Measurements from ENCODE around the gene KCNA3. TPM values are rescaled to one million over a fixed set of nuclear protein-coding genes. Genes with fewer than 3 reads are reported as not detected.

KCNA3 gene
- total and polyA plus RNA-seq, 4 experiments from 2014 or later = 88.7 to 124 (median 110) TPM

DNA sequence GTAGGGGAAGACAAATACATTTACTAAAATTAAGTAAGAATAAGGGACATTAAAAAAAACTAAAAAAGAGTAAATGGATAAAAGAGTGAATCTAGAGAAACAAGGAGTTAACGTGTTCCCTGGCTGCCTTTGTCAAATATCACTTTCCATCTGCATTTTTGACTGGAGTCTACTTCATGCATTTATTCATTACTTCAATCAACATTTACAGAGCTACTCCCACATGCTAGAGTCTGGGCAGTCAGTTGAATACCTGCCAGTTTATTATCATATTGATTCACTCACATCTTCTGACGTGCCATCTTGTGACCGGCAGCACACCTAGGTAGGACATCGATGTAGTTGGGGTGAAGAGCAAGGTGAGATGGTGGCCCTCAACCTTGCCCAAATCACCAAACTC is 35.6 kb upstream of the KCNA3 start:
- Mint-ChIP-seq H3K4me1 (peaks cover 9 to 22% (median 13%) of the 10 kb centered on the region in 4 donors), H3K9me3 (no peaks in the 10 kb centered on the region), H3K27ac (no peak overlapping the region), H3K27me3 (peaks cover 2% of the 10 kb centered on the region in 2 donors), H3K4me3 (no peak overlapping the region), H3K36me3 (no peaks in the 10 kb centered on the region)
- no peaks in the 10 kb centered on the region for H3K27me3 ChIP-seq (ENCODE audit: insufficient read depth, low read length)
- intact Hi-C loops (cut with micrococcal nuclease) = no loop called here
- H3K9me3 ChIP-seq (ENCODE audit: control insufficient read depth in 1 of 2, low read length in 2 of 2) = no peaks in the 10 kb centered on the region
- peaks cover 10% of the 10 kb centered on the region for H3K4me1 ChIP-seq (ENCODE audit: insufficient read depth, low read length)
- ChIA-PET CTCF (ENCODE audit: partially characterized antibody) (interaction anchor here (1.0 kb wide), 1 partner anchor 71 kb away, joined by 3 read pairs; no protein-coding TSS in a partner anchor), POLR2A (ENCODE audit: partially characterized antibody) (interaction anchor here (0.6 to 1.1 kb wide), 2 partner anchors 33 to 1089 kb away, joined by 3 read pairs; no protein-coding TSS in a partner anchor)
- no peak overlapping the region for H3K27ac ChIP-seq (ENCODE audit: low read depth, low read length)
- H3K36me3 ChIP-seq (ENCODE audit: insufficient read depth, low read length) = no peaks in the 10 kb centered on the region
- DNase-seq = no peak
- no peak overlapping the region for H3K4me3 ChIP-seq (ENCODE audit: low read length in 2 of 2)

GRCh38 chr1:110708974-110709440 is 34.3 kb upstream of the KCNA3 start:
- H3K9me3 ChIP-seq (ENCODE audit: control insufficient read depth in 1 of 2, low read length in 2 of 2) = no peaks in the 10 kb centered on the region
- H3K4me3 ChIP-seq (ENCODE audit: low read length in 2 of 2) = no peak overlapping the region
- Mint-ChIP-seq H3K4me3 (no peak overlapping the region), H3K4me1 (peaks cover 9 to 22% (median 13%) of the 10 kb centered on the region in 4 donors), H3K27me3 (peaks cover 2 to 4% of the 10 kb centered on the region in 2 donors), H3K36me3 (no peaks in the 10 kb centered on the region), H3K9me3 (no peaks in the 10 kb centered on the region), H3K27ac (no peak overlapping the region)
- intact Hi-C loops (cut with micrococcal nuclease) = no loop called here
- no peak for DNase-seq
- ChIA-PET CTCF (ENCODE audit: partially characterized antibody) (no interaction called here), POLR2A (ENCODE audit: partially characterized antibody) (interaction anchor here (1.3 kb wide), 1 partner anchor 35 kb away, joined by 3 read pairs; no protein-coding TSS in a partner anchor)
- no peak overlapping the region for H3K27ac ChIP-seq (ENCODE audit: low read depth, low read length)
- no peaks in the 10 kb centered on the region for H3K27me3 ChIP-seq (ENCODE audit: insufficient read depth, low read length)
- no peaks in the 10 kb centered on the region for H3K36me3 ChIP-seq (ENCODE audit: insufficient read depth, low read length)
- H3K4me1 ChIP-seq (ENCODE audit: insufficient read depth, low read length) = peaks cover 10% of the 10 kb centered on the region

- no peak overlapping the region for H3K27ac Mint-ChIP-seq
These were observed 32.5 kb upstream of the KCNA3 start for GRCh38 chr1:110707232-110707631.

GRCh38 chr1:110706621-110707020 is 31.9 kb upstream of the KCNA3 start:
- peaks cover 5% of the 10 kb centered on the region for H3K4me1 ChIP-seq (ENCODE audit: insufficient read depth, low read length)
- Mint-ChIP-seq H3K27me3 (peaks cover 2 to 4% of the 10 kb centered on the region in 2 donors), H3K27ac (no peak overlapping the region), H3K4me1 (peaks cover 4 to 6% (median 6%) of the 10 kb centered on the region in 4 donors), H3K4me3 (no peak overlapping the region), H3K9me3 (no peaks in the 10 kb centered on the region), H3K36me3 (no peaks in the 10 kb centered on the region)
- H3K27me3 ChIP-seq (ENCODE audit: insufficient read depth, low read length) = no peaks in the 10 kb centered on the region
- intact Hi-C loops (cut with micrococcal nuclease) = no loop called here
- no peaks in the 10 kb centered on the region for H3K36me3 ChIP-seq (ENCODE audit: insufficient read depth, low read length)
- no peaks in the 10 kb centered on the region for H3K9me3 ChIP-seq (ENCODE audit: control insufficient read depth in 1 of 2, low read length in 2 of 2)
- POLR2A ChIA-PET (ENCODE audit: partially characterized antibody) = no interaction called here
- DNase-seq = no peak
- no peak overlapping the region for H3K4me3 ChIP-seq (ENCODE audit: low read length in 2 of 2)
- CTCF ChIA-PET (ENCODE audit: partially characterized antibody) = interaction anchor here (0.9 to 1.6 kb wide), 4 partner anchors 20 to 59 kb away, joined by 3 to 6 read pairs (median 4); no protein-coding TSS in a partner anchor
- H3K27ac ChIP-seq (ENCODE audit: low read depth, low read length) = no peak overlapping the region

More at GRCh38 chr1:110707232-110707631, 32.5 kb upstream of the KCNA3 start:
- H3K4me1 Mint-ChIP-seq = peaks cover 9 to 12% (median 10%) of the 10 kb centered on the region in 4 donors
- H3K27ac ChIP-seq (ENCODE audit: low read depth, low read length) = no peak overlapping the region
- CTCF ChIA-PET (ENCODE audit: partially characterized antibody) = interaction anchor here (0.9 to 1.6 kb wide), 4 partner anchors 19 to 59 kb away, joined by 3 to 6 read pairs (median 4); no protein-coding TSS in a partner anchor
- intact Hi-C loops (cut with micrococcal nuclease) = no loop called here
- no peaks in the 10 kb centered on the region for H3K9me3 Mint-ChIP-seq
- no peak overlapping the region for H3K4me3 ChIP-seq (ENCODE audit: low read length in 2 of 2)
- no peaks in the 10 kb centered on the region for H3K27me3 ChIP-seq (ENCODE audit: insufficient read depth, low read length)
- no peaks in the 10 kb centered on the region for H3K36me3 ChIP-seq (ENCODE audit: insufficient read depth, low read length)
- no peaks in the 10 kb centered on the region for H3K36me3 Mint-ChIP-seq
- H3K27me3 Mint-ChIP-seq = peaks cover 2 to 4% of the 10 kb centered on the region in 2 donors
- no peak overlapping the region for H3K4me3 Mint-ChIP-seq
- POLR2A ChIA-PET (ENCODE audit: partially characterized antibody) = no interaction called here
- no peaks in the 10 kb centered on the region for H3K9me3 ChIP-seq (ENCODE audit: control insufficient read depth in 1 of 2, low read length in 2 of 2)
- peaks cover 9% of the 10 kb centered on the region for H3K4me1 ChIP-seq (ENCODE audit: insufficient read depth, low read length)
- no peak for DNase-seq

DNA sequence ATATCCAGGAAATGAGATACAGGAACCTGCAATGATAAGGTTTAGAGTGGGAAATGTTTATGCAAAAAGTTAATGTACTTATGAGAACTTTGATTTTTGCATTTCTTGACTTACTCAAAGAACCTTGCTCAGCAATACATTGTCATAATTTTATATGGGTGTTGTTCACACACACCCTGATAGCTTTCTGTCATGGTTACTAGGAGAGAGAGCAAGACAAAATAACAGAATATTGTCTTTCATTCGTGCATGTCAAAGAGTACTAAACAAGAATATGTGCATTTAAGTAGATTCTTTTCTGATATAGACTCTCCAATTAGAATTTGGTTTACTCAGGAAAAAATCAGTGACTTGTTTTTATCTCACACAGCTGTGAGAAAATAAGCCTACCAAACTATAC is 27.5 kb upstream of the KCNA3 start:
- Mint-ChIP-seq H3K4me1 (no peaks in the 10 kb centered on the region), H3K36me3 (no peaks in the 10 kb centered on the region), H3K4me3 (no peak overlapping the region), H3K9me3 (no peaks in the 10 kb centered on the region), H3K27me3 (peaks cover 2 to 4% of the 10 kb centered on the region in 2 donors), H3K27ac (no peak overlapping the region)
- ChIA-PET POLR2A (ENCODE audit: partially characterized antibody) (no interaction called here), CTCF (ENCODE audit: partially characterized antibody) (no interaction called here)
- H3K27ac ChIP-seq (ENCODE audit: low read depth, low read length) = no peak overlapping the region
- intact Hi-C loops (cut with micrococcal nuclease) = no loop called here
- DNase-seq = no peak
- H3K9me3 ChIP-seq (ENCODE audit: control insufficient read depth in 1 of 2, low read length in 2 of 2) = no peaks in the 10 kb centered on the region
- H3K4me1 ChIP-seq (ENCODE audit: insufficient read depth, low read length) = no peaks in the 10 kb centered on the region
- no peaks in the 10 kb centered on the region for H3K36me3 ChIP-seq (ENCODE audit: insufficient read depth, low read length)
- H3K27me3 ChIP-seq (ENCODE audit: insufficient read depth, low read length) = no peaks in the 10 kb centered on the region
- no peak overlapping the region for H3K4me3 ChIP-seq (ENCODE audit: low read length in 2 of 2)

GRCh38 chr1:110700767-110701166 is 26.0 kb upstream of the KCNA3 start:
- H3K36me3 ChIP-seq (ENCODE audit: insufficient read depth, low read length) = no peaks in the 10 kb centered on the region
- CTCF ChIA-PET (ENCODE audit: partially characterized antibody) = no interaction called here

GRCh38 chr1:110697606-110698005 is 22.9 kb upstream of the KCNA3 start:
- Mint-ChIP-seq H3K27me3 (peaks cover 0 to 4% of the 10 kb centered on the region in 2 donors), H3K4me3 (no peak overlapping the region), H3K36me3 (no peaks in the 10 kb centered on the region), H3K27ac (no peak overlapping the region), H3K4me1 (peaks cover 0 to 2% (median 0%) of the 10 kb centered on the region in 4 donors), H3K9me3 (peaks cover 0 to 2% (median 0%) of the 10 kb centered on the region in 8 donors)
- ChIA-PET CTCF (ENCODE audit: partially characterized antibody) (interaction anchor here (0.7 kb wide), 1 partner anchor 13 kb away, joined by 3 read pairs; no protein-coding TSS in a partner anchor), POLR2A (ENCODE audit: partially characterized antibody) (no interaction called here)
- Histone ChIP-seq H3K36me3 (ENCODE audit: insufficient read depth, low read length) (no peaks in the 10 kb centered on the region), H3K9me3 (ENCODE audit: control insufficient read depth in 1 of 2, low read length in 2 of 2) (no peaks in the 10 kb centered on the region), H3K27me3 (ENCODE audit: insufficient read depth, low read length) (no peaks in the 10 kb centered on the region), H3K4me1 (ENCODE audit: insufficient read depth, low read length) (no peaks in the 10 kb centered on the region), H3K27ac (ENCODE audit: low read depth, low read length) (no peak overlapping the region), H3K4me3 (ENCODE audit: low read length in 2 of 2) (no peak overlapping the region)
- intact Hi-C loops (cut with micrococcal nuclease) = no loop called here
- DNase-seq = no peak

More at GRCh38 chr1:110700767-110701166, 26.0 kb upstream of the KCNA3 start:
- H3K4me3 ChIP-seq (ENCODE audit: low read length in 2 of 2) = no peak overlapping the region
- H3K9me3 ChIP-seq (ENCODE audit: control insufficient read depth in 1 of 2, low read length in 2 of 2) = no peaks in the 10 kb centered on the region
- H3K27ac ChIP-seq (ENCODE audit: low read depth, low read length) = no peak overlapping the region
- Mint-ChIP-seq H3K4me1 (no peaks in the 10 kb centered on the region), H3K36me3 (no peaks in the 10 kb centered on the region), H3K9me3 (peaks cover 0 to 2% (median 0%) of the 10 kb centered on the region in 8 donors), H3K27ac (no peak overlapping the region), H3K27me3 (peaks cover under 1 to 3% of the 10 kb centered on the region in 2 donors), H3K4me3 (no peak overlapping the region)
- POLR2A ChIA-PET (ENCODE audit: partially characterized antibody) = no interaction called here
- no peaks in the 10 kb centered on the region for H3K4me1 ChIP-seq (ENCODE audit: insufficient read depth, low read length)
- H3K27me3 ChIP-seq (ENCODE audit: insufficient read depth, low read length) = no peaks in the 10 kb centered on the region
- intact Hi-C loops (cut with micrococcal nuclease) = no loop called here
- DNase-seq = no peak

Data from CD4-positive, alpha-beta memory T cell (primary cell).